ENCODE data around the gene PTPRD.

Gene PTPRD

GRCh38 chr9:10079284-10079964 lies 533.4 kb downstream of the PTPRD start:
- H3K4me3 ChIP-seq: no peak overlapping the region
- H3K27ac ChIP-seq: no peak overlapping the region

GRCh38 chr9:10071579-10071978 lies 541.2 kb downstream of the PTPRD start:
- no peak overlapping the region for H3K4me3 ChIP-seq
- H3K27ac ChIP-seq: no peak overlapping the region

GRCh38 chr9:10062629-10063395 lies 550.0 kb downstream of the PTPRD start:
- H3K4me3 ChIP-seq: no peak overlapping the region
- no peak overlapping the region for H3K27ac ChIP-seq

- Histone ChIP-seq H3K27ac (no peak overlapping the region), H3K4me3 (no peak overlapping the region)
Observed at GRCh38 chr9:10059044-10059443, 553.8 kb downstream of the PTPRD start.

- Histone ChIP-seq H3K27ac (no peak overlapping the region), H3K4me3 (no peak overlapping the region)
Observed at GRCh38 chr9:10055886-10056395, 556.9 kb downstream of the PTPRD start.

GRCh38 chr9:10054456-10054855 lies 558.3 kb downstream of the PTPRD start:
- no peak overlapping the region for H3K4me3 ChIP-seq
- H3K27ac ChIP-seq: no peak overlapping the region

GRCh38 chr9:10052916-10053315 lies 559.9 kb downstream of the PTPRD start:
- Histone ChIP-seq H3K4me3 (no peak overlapping the region), H3K27ac (no peak overlapping the region)

GRCh38 chr9:10052181-10052580 lies 560.6 kb downstream of the PTPRD start:
- no peak overlapping the region for H3K27ac ChIP-seq

GRCh38 chr9:10050016-10050415 lies 562.8 kb downstream of the PTPRD start:
- H3K4me3 ChIP-seq: no peak overlapping the region
- H3K27ac ChIP-seq: no peak overlapping the region

More at GRCh38 chr9:10052181-10052580, 560.6 kb downstream of the PTPRD start:
- H3K4me3 ChIP-seq: no peak overlapping the region

- Histone ChIP-seq H3K27ac (no peak overlapping the region), H3K4me3 (no peak overlapping the region)
Observed at GRCh38 chr9:10048994-10049393, 563.8 kb downstream of the PTPRD start.

GRCh38 chr9:10045598-10045997 lies 567.2 kb downstream of the PTPRD start:
- Histone ChIP-seq H3K4me3 (no peak overlapping the region), H3K27ac (no peak overlapping the region)

- Histone ChIP-seq H3K4me3 (no peak overlapping the region), H3K27ac (no peak overlapping the region)
Observed at GRCh38 chr9:10041726-10042229, 571.0 kb downstream of the PTPRD start.

GRCh38 chr9:10036095-10036494 lies 576.7 kb downstream of the PTPRD start:
- H3K4me3 ChIP-seq: no peak overlapping the region
- no peak overlapping the region for H3K27ac ChIP-seq

- no peak overlapping the region for H3K4me3 ChIP-seq
- H3K27ac ChIP-seq: no peak overlapping the region
Observed at GRCh38 chr9:10032166-10032565, 580.6 kb downstream of the PTPRD start.

GRCh38 chr9:10026443-10026984 lies 586.3 kb downstream of the PTPRD start:
- H3K4me3 ChIP-seq: no peak overlapping the region
- H3K27ac ChIP-seq: no peak overlapping the region

GRCh38 chr9:10015755-10016154 lies 597.0 kb downstream of the PTPRD start:
- no peak overlapping the region for H3K27ac ChIP-seq
- H3K4me3 ChIP-seq: no peak overlapping the region

- Histone ChIP-seq H3K27ac (no peak overlapping the region), H3K4me3 (no peak overlapping the region)
Observed at GRCh38 chr9:10014889-10015288, 597.9 kb downstream of the PTPRD start.

- Histone ChIP-seq H3K4me3 (no peak overlapping the region), H3K27ac (no peak overlapping the region)
Observed at GRCh38 chr9:10009401-10009800, 603.4 kb downstream of the PTPRD start.

GRCh38 chr9:10008101-10008799 lies 604.6 kb downstream of the PTPRD start:
- H3K4me3 ChIP-seq: no peak overlapping the region
- no peak overlapping the region for H3K27ac ChIP-seq

- Histone ChIP-seq H3K4me3 (no peak overlapping the region), H3K27ac (no peak overlapping the region)
Observed at GRCh38 chr9:10007356-10007755, 605.4 kb downstream of the PTPRD start.

All from skin epidermis (tissue), 12 donors.